Panc1 (cell line): ENCODE results near the gene PTRH1. TPM values are rescaled to one million over a fixed set of nuclear protein-coding genes. Genes with fewer than 3 reads are reported as not detected.

Source experiments
- ATAC-seq: fragments of 200-7000 bp; cut with Tn5 transposase; 2 replicates; pipeline ENCODE4 v1.9.1; 2020; ENCODE audit warnings: mild to moderate bottlenecking, moderate library complexity
- BruUV-seq: library from RNA; stranded (reverse); fragments of 400-500 nt; replicated peaks from 2 replicates; lab custom pipeline; 2021; lab: Mats Ljungman, UMichigan
- CTCF ChIA-PET: fragments of 300-600 bp; sonication (Branson Sonifier 250); formaldehyde crosslinking; loops from one replicate; lab custom pipeline; 2022; ENCODE audit warnings: antibody characterized with exemption; lab: Charles Lee
- POLR2A ChIA-PET: fragments of 300-600 bp; sonication (Branson Sonifier 250); formaldehyde crosslinking; loops from one replicate; lab custom pipeline; 2022; ENCODE audit warnings: antibody characterized with exemption; lab: Charles Lee
- DNase-seq: peaks from one replicate; pipeline ENCODE4 v3.0.0-alpha.2; 2010; ENCODE audit warnings: low read depth, low spot score
- H3K27ac ChIP-seq: 2 replicates; pipeline ENCODE4 v1.5.1; 2011; ENCODE audit warnings: mild to moderate bottlenecking, low read length, inconsistent platforms
- H3K27me3 ChIP-seq: fragments of 200-500 bp; sonication (Bioruptor generic); 2 replicates; pipeline ENCODE4 v1.6.0; 2014; ENCODE audit warnings: low read length, inconsistent platforms; ENCODE audit not compliant: control insufficient read depth, insufficient read depth
- H3K36me3 ChIP-seq: fragments of 200-500 bp; sonication (Bioruptor generic); 2 replicates; pipeline ENCODE4 v1.5.1; 2014; ENCODE audit warnings: inconsistent platforms, mild to moderate bottlenecking, low read length, moderate library complexity; ENCODE audit not compliant: control insufficient read depth, insufficient read depth
- H3K4me1 ChIP-seq: 2 replicates; pipeline ENCODE4 v1.5.1; 2011; ENCODE audit warnings: inconsistent platforms, mild to moderate bottlenecking, low read length, moderate library complexity; ENCODE audit not compliant: control insufficient read depth, insufficient read depth
- H3K4me3 ChIP-seq, 2 experiments: 2 replicates each; pipeline ENCODE4 v1.5.1; 2011 to 2012; ENCODE audit warnings: low read depth in 2 of 2, low read length in 2 of 2, mild to moderate bottlenecking in 2 of 2, inconsistent platforms in 1 of 2, moderate library complexity in 1 of 2
- H3K9me3 ChIP-seq: fragments of 200-500 bp; sonication (Bioruptor generic); 2 replicates; pipeline ENCODE4 v1.5.1; 2014; ENCODE audit warnings: low read depth, mild to moderate bottlenecking, inconsistent platforms, low read length, moderate library complexity; ENCODE audit not compliant: control insufficient read depth, insufficient read depth
- POLR2AphosphoS5 ChIP-seq: IDR thresholded peaks from 2 replicates; pipeline ENCODE4 v1.6.1; 2012; ENCODE audit warnings: mild to moderate bottlenecking, low read depth, low read length, moderate library complexity
- SIN3A ChIP-seq: IDR thresholded peaks from 2 replicates; pipeline ENCODE4 v1.6.1; 2012; ENCODE audit warnings: low read depth, mild to moderate bottlenecking, low read length, moderate library complexity, borderline replicate concordance; ENCODE audit not compliant: insufficient read depth
- TCF7L2 ChIP-seq: IDR thresholded peaks from 2 replicates; pipeline ENCODE4 v1.6.1; 2011; ENCODE audit warnings: mild to moderate bottlenecking, low read depth, low read length, inconsistent platforms
- in situ Hi-C: cut with HindIII; loops from 2 replicates; pipeline ENCODE4 v1.10.0; 2016; ENCODE audit warnings: low sequenced_read_pairs, low pct_unique_long_range_greater_than_20kb
- intact Hi-C: fragments of 100-400 bp; cut with micrococcal nuclease; formaldehyde crosslinking; loops from one replicate; pipeline ENCODE4 v1.10.0; 2022; ENCODE audit not compliant: unreplicated experiment
- total RNA-seq: library from RNA; stranded (reverse); gene quantifications from one replicate; pipeline ENCODE4 v1.2.1, GENCODE V29; 2021; ENCODE audit not compliant: unreplicated experiment
- TF ChIP-seq, protein P1 (sequence below), 2 experiments: IDR thresholded peaks; 2 replicates each; pipeline ENCODE4 v1.6.1; 2011 to 2012; ENCODE audit warnings: low read depth in 2 of 2, control low read depth in 1 of 2, low read length in 1 of 2, mild to moderate bottlenecking in 1 of 2, moderate library complexity in 1 of 2; ENCODE audit not compliant: insufficient read depth in 1 of 2
- TF ChIP-seq, protein P2 (sequence below): fragments of 450-650 bp; IDR thresholded peaks from 2 replicates; pipeline ENCODE4 v1.5.1; 2017; ENCODE audit warnings: mild to moderate bottlenecking

The PTRH1 gene
- total RNA-seq, 1 experiment from 2014 or later, result 13.8 TPM

DNA sequence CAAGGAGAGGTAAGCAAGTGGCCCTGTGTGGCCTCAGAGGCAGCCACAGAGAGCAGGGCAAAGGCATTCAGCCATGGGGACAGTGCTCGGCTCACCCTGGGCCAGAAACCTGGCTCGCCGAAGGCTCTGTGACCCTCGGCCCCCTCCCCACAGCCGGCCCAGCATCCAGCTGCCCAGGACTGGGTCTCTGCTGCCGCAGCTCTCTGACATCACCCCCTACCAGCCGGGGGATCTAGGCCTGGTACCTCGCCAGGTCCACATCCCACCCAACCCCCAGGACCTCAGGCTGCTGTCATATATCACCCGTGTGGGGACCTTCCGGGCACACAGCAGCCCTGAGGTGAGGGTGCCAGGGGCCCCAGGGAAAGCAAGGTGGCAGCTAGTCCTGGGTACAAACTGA is 2.6 kb downstream of the PTRH1 start:
- H3K4me1 ChIP-seq, result peaks cover 11% of the 10 kb centered on the region
- CTCF ChIA-PET, result no interaction called here
- no peak overlapping the region for H3K27ac ChIP-seq
- no peak overlapping the region for H3K4me3 ChIP-seq
- H3K9me3 ChIP-seq, result no peaks in the 10 kb centered on the region
- ATAC-seq, result no peak
- POLR2A ChIA-PET, result interaction anchor here (0.5 kb wide), 1 partner anchor 20 kb away, joined by 6 read pairs; no protein-coding TSS in a partner anchor
- in situ Hi-C loops, result no loop called here
- DNase-seq, result no peak
- BruUV-seq, result no TSS peak
- TF ChIP-seq, protein P1, sequence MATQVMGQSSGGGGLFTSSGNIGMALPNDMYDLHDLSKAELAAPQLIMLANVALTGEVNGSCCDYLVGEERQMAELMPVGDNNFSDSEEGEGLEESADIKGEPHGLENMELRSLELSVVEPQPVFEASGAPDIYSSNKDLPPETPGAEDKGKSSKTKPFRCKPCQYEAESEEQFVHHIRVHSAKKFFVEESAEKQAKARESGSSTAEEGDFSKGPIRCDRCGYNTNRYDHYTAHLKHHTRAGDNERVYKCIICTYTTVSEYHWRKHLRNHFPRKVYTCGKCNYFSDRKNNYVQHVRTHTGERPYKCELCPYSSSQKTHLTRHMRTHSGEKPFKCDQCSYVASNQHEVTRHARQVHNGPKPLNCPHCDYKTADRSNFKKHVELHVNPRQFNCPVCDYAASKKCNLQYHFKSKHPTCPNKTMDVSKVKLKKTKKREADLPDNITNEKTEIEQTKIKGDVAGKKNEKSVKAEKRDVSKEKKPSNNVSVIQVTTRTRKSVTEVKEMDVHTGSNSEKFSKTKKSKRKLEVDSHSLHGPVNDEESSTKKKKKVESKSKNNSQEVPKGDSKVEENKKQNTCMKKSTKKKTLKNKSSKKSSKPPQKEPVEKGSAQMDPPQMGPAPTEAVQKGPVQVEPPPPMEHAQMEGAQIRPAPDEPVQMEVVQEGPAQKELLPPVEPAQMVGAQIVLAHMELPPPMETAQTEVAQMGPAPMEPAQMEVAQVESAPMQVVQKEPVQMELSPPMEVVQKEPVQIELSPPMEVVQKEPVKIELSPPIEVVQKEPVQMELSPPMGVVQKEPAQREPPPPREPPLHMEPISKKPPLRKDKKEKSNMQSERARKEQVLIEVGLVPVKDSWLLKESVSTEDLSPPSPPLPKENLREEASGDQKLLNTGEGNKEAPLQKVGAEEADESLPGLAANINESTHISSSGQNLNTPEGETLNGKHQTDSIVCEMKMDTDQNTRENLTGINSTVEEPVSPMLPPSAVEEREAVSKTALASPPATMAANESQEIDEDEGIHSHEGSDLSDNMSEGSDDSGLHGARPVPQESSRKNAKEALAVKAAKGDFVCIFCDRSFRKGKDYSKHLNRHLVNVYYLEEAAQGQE (IDR thresholded peaks at IDR 0.05; ENCODE audit: insufficient read depth in 1 of 2, low read depth in 2 of 2, low read length in 1 of 2), result no peak
- TF ChIP-seq POLR2AphosphoS5, result no peak
- TF ChIP-seq, protein P2, sequence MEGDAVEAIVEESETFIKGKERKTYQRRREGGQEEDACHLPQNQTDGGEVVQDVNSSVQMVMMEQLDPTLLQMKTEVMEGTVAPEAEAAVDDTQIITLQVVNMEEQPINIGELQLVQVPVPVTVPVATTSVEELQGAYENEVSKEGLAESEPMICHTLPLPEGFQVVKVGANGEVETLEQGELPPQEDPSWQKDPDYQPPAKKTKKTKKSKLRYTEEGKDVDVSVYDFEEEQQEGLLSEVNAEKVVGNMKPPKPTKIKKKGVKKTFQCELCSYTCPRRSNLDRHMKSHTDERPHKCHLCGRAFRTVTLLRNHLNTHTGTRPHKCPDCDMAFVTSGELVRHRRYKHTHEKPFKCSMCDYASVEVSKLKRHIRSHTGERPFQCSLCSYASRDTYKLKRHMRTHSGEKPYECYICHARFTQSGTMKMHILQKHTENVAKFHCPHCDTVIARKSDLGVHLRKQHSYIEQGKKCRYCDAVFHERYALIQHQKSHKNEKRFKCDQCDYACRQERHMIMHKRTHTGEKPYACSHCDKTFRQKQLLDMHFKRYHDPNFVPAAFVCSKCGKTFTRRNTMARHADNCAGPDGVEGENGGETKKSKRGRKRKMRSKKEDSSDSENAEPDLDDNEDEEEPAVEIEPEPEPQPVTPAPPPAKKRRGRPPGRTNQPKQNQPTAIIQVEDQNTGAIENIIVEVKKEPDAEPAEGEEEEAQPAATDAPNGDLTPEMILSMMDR, result no peak
- no peak for TF ChIP-seq TCF7L2
- TF ChIP-seq SIN3A, result no peak
- H3K27me3 ChIP-seq, result no peaks in the 10 kb centered on the region
- peaks cover 3% of the 10 kb centered on the region; the same call in 1 of the 2 replicates for H3K36me3 ChIP-seq
- intact Hi-C loops, result no loop called here

DNA sequence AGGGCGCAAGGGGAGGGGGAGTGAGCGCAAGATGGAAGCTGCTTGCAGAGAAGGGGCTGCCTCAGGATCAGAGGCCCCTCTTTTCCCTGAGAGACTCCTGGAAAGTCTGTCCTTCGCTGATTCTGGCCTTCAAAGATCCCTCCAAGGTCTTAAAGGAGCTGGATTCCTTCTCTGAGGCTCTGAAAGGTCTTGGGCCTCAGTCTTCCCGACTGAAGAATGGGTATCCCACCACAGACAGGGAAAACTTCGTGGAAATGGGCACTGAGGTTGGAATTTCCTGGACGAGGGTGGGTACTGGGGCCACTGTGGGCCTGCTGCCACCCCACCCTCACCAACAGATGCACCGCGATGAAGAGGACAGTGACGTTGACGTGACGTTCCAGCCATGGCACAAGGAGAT is 3.1 kb downstream of the PTRH1 start:
- no peak for DNase-seq
- in situ Hi-C loops, result no loop called here
- no peaks in the 10 kb centered on the region for H3K9me3 ChIP-seq
- H3K27ac ChIP-seq, result no peak overlapping the region
- TF ChIP-seq SIN3A (no peak), TCF7L2 (no peak), POLR2AphosphoS5 (no peak)
- TF ChIP-seq, protein P2, result no peak
- TF ChIP-seq, protein P1 (IDR thresholded peaks at IDR 0.05; ENCODE audit: insufficient read depth in 1 of 2, low read depth in 2 of 2, low read length in 1 of 2), result no peak
- no peak for ATAC-seq
- no peak overlapping the region for H3K4me3 ChIP-seq
- BruUV-seq, result no TSS peak
- POLR2A ChIA-PET, result interaction anchor here (0.5 to 1.0 kb wide), 2 partner anchors 12 to 20 kb away, joined by 3 to 6 read pairs; no protein-coding TSS in a partner anchor
- intact Hi-C loops, result no loop called here
- H3K36me3 ChIP-seq, result peaks cover 3% of the 10 kb centered on the region; the same call in 1 of the 2 replicates
- H3K27me3 ChIP-seq, result no peaks in the 10 kb centered on the region
- peaks cover 11% of the 10 kb centered on the region for H3K4me1 ChIP-seq
- CTCF ChIA-PET, result no interaction called here
